Neuronal stem cell (in vitro differentiated cells): ENCODE results near the gene COL6A5.

Experiments
- DNase-seq: peaks from one replicate; pipeline ENCODE4 v3.0.0-alpha.2; 2013; ENCODE audit warnings: low spot score
- H2AFZ ChIP-seq: one replicate; pipeline ENCODE4 v1.6.1; 2013; ENCODE audit warnings: mild to moderate bottlenecking, low read length, inconsistent platforms
- H2AK5ac ChIP-seq: 2 replicates; pipeline ENCODE4 v1.6.1; 2013; ENCODE audit warnings: low read depth, mild to moderate bottlenecking, inconsistent platforms, low read length, moderate library complexity, mixed read lengths
- H2BK120ac ChIP-seq: 2 replicates; pipeline ENCODE4 v1.6.1; 2013; ENCODE audit warnings: low read depth, mild to moderate bottlenecking, inconsistent platforms, low read length, moderate library complexity, mixed read lengths
- H2BK12ac ChIP-seq: one replicate; pipeline ENCODE4 v1.6.1; 2013; ENCODE audit warnings: low read length, inconsistent platforms
- H2BK15ac ChIP-seq: 2 replicates; pipeline ENCODE4 v1.6.1; 2013; ENCODE audit warnings: mild to moderate bottlenecking, low read length, inconsistent platforms, mixed read lengths
- H2BK5ac ChIP-seq: one replicate; pipeline ENCODE4 v1.6.1; 2013; ENCODE audit warnings: inconsistent platforms, mild to moderate bottlenecking, low read length, moderate library complexity
- H3K14ac ChIP-seq: one replicate; pipeline ENCODE4 v1.6.1; 2013; ENCODE audit warnings: low read length, inconsistent platforms
- H3K18ac ChIP-seq: 2 replicates; pipeline ENCODE4 v1.6.1; 2013; ENCODE audit warnings: low read length, inconsistent platforms
- H3K23ac ChIP-seq: 2 replicates; pipeline ENCODE4 v1.6.1; 2013; ENCODE audit warnings: low read depth, mild to moderate bottlenecking, mixed read lengths, low read length, inconsistent platforms; ENCODE audit not compliant: poor library complexity
- H3K27ac ChIP-seq: replicated peaks from 3 replicates; pipeline ENCODE4 v1.5.1; 2013; ENCODE audit warnings: low read length, inconsistent platforms
- H3K27me3 ChIP-seq, 3 experiments: 2 replicates each; pipeline ENCODE4 v1.6.1; 2013; ENCODE audit warnings: low read length in 3 of 3, mild to moderate bottlenecking in 2 of 3, inconsistent platforms in 1 of 3, low read depth in 1 of 3, mixed read lengths in 1 of 3, moderate library complexity in 1 of 3; ENCODE audit not compliant: control insufficient read depth in 3 of 3, insufficient read depth in 3 of 3
- H3K36me3 ChIP-seq, 2 donors: replicated peaks in 1 of 2; 2 replicates each; pipeline ENCODE4 v1.6.1; 2013; ENCODE audit warnings: low read length in 2 of 2; ENCODE audit not compliant: control insufficient read depth in 2 of 2, insufficient read depth in 2 of 2
- H3K4ac ChIP-seq: 2 replicates; pipeline ENCODE4 v1.6.1; 2013; ENCODE audit warnings: inconsistent platforms, mild to moderate bottlenecking, low read length, moderate library complexity
- H3K4me1 ChIP-seq, 2 donors: 1 replicate in 1 of 2; 2 replicates in 1 of 2; pipeline ENCODE4 v1.6.1; 2013; ENCODE audit warnings: low read length in 2 of 2, low read depth in 1 of 2; ENCODE audit not compliant: control insufficient read depth in 2 of 2, insufficient read depth in 1 of 2
- H3K4me2 ChIP-seq: one replicate; pipeline ENCODE4 v1.6.1; 2013; ENCODE audit warnings: mild to moderate bottlenecking, low read length, inconsistent platforms; ENCODE audit not compliant: insufficient read depth, poor library complexity, severe bottlenecking
- H3K4me3 ChIP-seq, 2 donors: 2 replicates each; pipeline ENCODE4 v1.5.1; 2013; ENCODE audit warnings: low read length in 2 of 2, mild to moderate bottlenecking in 2 of 2, inconsistent platforms in 1 of 2, moderate library complexity in 1 of 2
- H3K79me1 ChIP-seq: one replicate; pipeline ENCODE4 v1.6.1; 2013; ENCODE audit warnings: low read depth, mild to moderate bottlenecking, inconsistent platforms, low read length, moderate library complexity
- H3K9ac ChIP-seq: one replicate; pipeline ENCODE4 v1.6.1; 2013; ENCODE audit warnings: mild to moderate bottlenecking, low read depth, low read length, inconsistent platforms; ENCODE audit not compliant: poor library complexity
- H3K9me3 ChIP-seq, 2 donors: replicated peaks in 1 of 2; 2 replicates each; pipeline versions ENCODE3 to v1.6.1; 2013; ENCODE audit warnings: low read length in 2 of 2, mild to moderate bottlenecking in 2 of 2, inconsistent platforms in 1 of 2, low read depth in 1 of 2, mixed read lengths in 1 of 2, moderate library complexity in 1 of 2; ENCODE audit not compliant: control insufficient read depth in 2 of 2, insufficient read depth in 1 of 2
- H4K8ac ChIP-seq: one replicate; pipeline ENCODE4 v1.6.1; 2013; ENCODE audit warnings: low read depth, mild to moderate bottlenecking, inconsistent platforms, low read length, moderate library complexity
- H4K91ac ChIP-seq: one replicate; pipeline ENCODE4 v1.6.1; 2013; ENCODE audit warnings: low read length, low read depth, mild to moderate bottlenecking, inconsistent platforms; ENCODE audit not compliant: poor library complexity
- WGBS, 2 donors: extraction: QIAGEN DNeasy Blood & Tissue Kit; methylation state at CpG; one replicate each; pipeline ENCODE4 v1.1.7; 2013; ENCODE audit warnings: missing lambda C conversion rate in 2 of 2, mixed read lengths in 1 of 2; ENCODE audit not compliant: insufficient read length in 2 of 2, insufficient replicate concordance in 1 of 2; ENCODE audit errors: extremely low coverage in 2 of 2; 5-methylcytosine and 5-hydroxymethylcytosine counted together

The COL6A5 gene

GRCh38 chr3:130310109-130310508, 35.4 kb upstream of the COL6A5 start:
- Histone ChIP-seq H3K27ac (no peak overlapping the region), H3K4me1 (no peaks in the 10 kb centered on the region), H3K14ac (no peak overlapping the region), H3K27me3 (no peaks in the 10 kb centered on the region), H3K23ac (no peak overlapping the region), H3K4ac (no peak overlapping the region), H2AFZ (no peak overlapping the region), H2BK15ac (no peak overlapping the region), H3K36me3 (no peaks in the 10 kb centered on the region), H3K18ac (no peak overlapping the region), H4K8ac (no peak overlapping the region), H3K4me2 (no peak overlapping the region), H2BK5ac (no peak overlapping the region), H2AK5ac (no peak overlapping the region), H4K91ac (no peak overlapping the region), H3K9ac (no peak overlapping the region), H2BK120ac (no peak overlapping the region), H2BK12ac (no peak overlapping the region), H3K4me3 (no peak overlapping the region), H3K9me3 (no peaks in the 10 kb centered on the region), H3K79me1 (no peaks in the 10 kb centered on the region)
- WGBS, 2 donors = no CpG with 5 or more reads among the region's 4 CpGs
- DNase-seq = no peak

GRCh38 chr3:130312374-130312773, 33.1 kb upstream of the COL6A5 start:
- Histone ChIP-seq H2BK15ac (no peak overlapping the region), H2BK120ac (no peak overlapping the region), H3K27ac (no peak overlapping the region), H3K36me3 (no peaks in the 10 kb centered on the region), H3K18ac (no peak overlapping the region), H2BK5ac (no peak overlapping the region), H4K91ac (no peak overlapping the region), H3K9me3 (no peaks in the 10 kb centered on the region), H3K4me1 (no peaks in the 10 kb centered on the region), H2BK12ac (no peak overlapping the region), H4K8ac (no peak overlapping the region), H3K4me3 (no peak overlapping the region), H2AFZ (no peak overlapping the region), H3K14ac (no peak overlapping the region), H2AK5ac (no peak overlapping the region), H3K79me1 (no peaks in the 10 kb centered on the region), H3K4ac (no peak overlapping the region), H3K23ac (no peak overlapping the region), H3K4me2 (no peak overlapping the region), H3K9ac (no peak overlapping the region), H3K27me3 (no peaks in the 10 kb centered on the region)
- DNase-seq = no peak

- no peaks in the 10 kb centered on the region for H3K27me3 ChIP-seq
- DNase-seq = no peak
- H3K18ac ChIP-seq = no peak overlapping the region
- no CpG with 5 or more reads among the region's 2 CpGs for WGBS, 2 donors
- H3K4me1 ChIP-seq = no peaks in the 10 kb centered on the region
- H2BK12ac ChIP-seq = no peak overlapping the region
- no peak overlapping the region for H2BK5ac ChIP-seq
- H3K9me3 ChIP-seq = no peaks in the 10 kb centered on the region
- H3K27ac ChIP-seq = no peak overlapping the region
- no peak overlapping the region for H3K23ac ChIP-seq
- H4K8ac ChIP-seq = no peak overlapping the region
- no peaks in the 10 kb centered on the region for H3K79me1 ChIP-seq
- no peak overlapping the region for H3K14ac ChIP-seq
- H2BK120ac ChIP-seq = no peak overlapping the region
- no peak overlapping the region for H2BK15ac ChIP-seq
- no peak overlapping the region for H3K9ac ChIP-seq
- H3K36me3 ChIP-seq = no peaks in the 10 kb centered on the region
- no peak overlapping the region for H4K91ac ChIP-seq
- no peak overlapping the region for H3K4me3 ChIP-seq
- no peak overlapping the region for H3K4me2 ChIP-seq
- H2AFZ ChIP-seq = no peak overlapping the region
- no peak overlapping the region for H3K4ac ChIP-seq
- H2AK5ac ChIP-seq = no peak overlapping the region
Observed at GRCh38 chr3:130316169-130316568, 29.3 kb upstream of the COL6A5 start.

DNA sequence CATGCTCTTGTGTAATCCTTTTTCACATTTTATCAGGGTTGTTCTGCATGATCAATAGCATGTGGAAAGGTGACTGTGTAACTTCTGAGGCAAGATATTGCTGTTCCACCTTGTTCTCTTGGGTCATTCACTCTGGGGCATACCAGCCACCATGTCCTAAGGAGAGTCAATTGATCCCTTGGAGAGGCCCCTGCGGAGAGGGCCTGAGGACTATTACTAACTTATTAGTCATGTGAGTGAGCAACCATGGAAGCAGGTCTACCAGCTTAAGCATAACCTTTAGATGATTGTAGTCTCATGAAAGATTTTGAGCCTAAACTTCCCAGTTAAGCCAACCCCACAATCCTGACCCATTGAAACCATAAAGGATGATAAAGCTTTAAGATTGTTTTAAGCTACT, 22.0 kb upstream of the COL6A5 start:
- no peak overlapping the region for H3K27ac ChIP-seq
- H3K9me3 ChIP-seq = no peaks in the 10 kb centered on the region
- H3K9ac ChIP-seq = no peak overlapping the region
- H3K18ac ChIP-seq = no peak overlapping the region
- H2BK120ac ChIP-seq = no peak overlapping the region
- no peak overlapping the region for H3K23ac ChIP-seq
- no peak for DNase-seq
- H3K4me2 ChIP-seq = no peak overlapping the region
- H3K4me1 ChIP-seq = no peaks in the 10 kb centered on the region
- H2AK5ac ChIP-seq = no peak overlapping the region
- H4K8ac ChIP-seq = no peak overlapping the region
- no peak overlapping the region for H4K91ac ChIP-seq
- no peak overlapping the region for H2BK15ac ChIP-seq
- H3K4me3 ChIP-seq = no peak overlapping the region
- H2BK5ac ChIP-seq = no peak overlapping the region
- WGBS, 2 donors = no CpG with 5 or more reads among the region's 1 CpG
- no peak overlapping the region for H2AFZ ChIP-seq
- H3K27me3 ChIP-seq = no peaks in the 10 kb centered on the region
- no peak overlapping the region for H2BK12ac ChIP-seq
- no peaks in the 10 kb centered on the region for H3K36me3 ChIP-seq
- no peak overlapping the region for H3K4ac ChIP-seq
- H3K79me1 ChIP-seq = no peaks in the 10 kb centered on the region
- H3K14ac ChIP-seq = no peak overlapping the region
